ENCODE data around the gene UBXN1. TPM values are rescaled to one million over a fixed set of nuclear protein-coding genes. Genes with fewer than 3 reads are reported as not detected.

The UBXN1 gene
- total RNA-seq, 1 donor from 2014 or later, result 134 TPM

GRCh38 chr11:62647609-62648005 lies 31.3 kb downstream of the UBXN1 start:
- no peak for DNase-seq (ENCODE audit: extremely low read depth, low read depth, low spot score)

DNA sequence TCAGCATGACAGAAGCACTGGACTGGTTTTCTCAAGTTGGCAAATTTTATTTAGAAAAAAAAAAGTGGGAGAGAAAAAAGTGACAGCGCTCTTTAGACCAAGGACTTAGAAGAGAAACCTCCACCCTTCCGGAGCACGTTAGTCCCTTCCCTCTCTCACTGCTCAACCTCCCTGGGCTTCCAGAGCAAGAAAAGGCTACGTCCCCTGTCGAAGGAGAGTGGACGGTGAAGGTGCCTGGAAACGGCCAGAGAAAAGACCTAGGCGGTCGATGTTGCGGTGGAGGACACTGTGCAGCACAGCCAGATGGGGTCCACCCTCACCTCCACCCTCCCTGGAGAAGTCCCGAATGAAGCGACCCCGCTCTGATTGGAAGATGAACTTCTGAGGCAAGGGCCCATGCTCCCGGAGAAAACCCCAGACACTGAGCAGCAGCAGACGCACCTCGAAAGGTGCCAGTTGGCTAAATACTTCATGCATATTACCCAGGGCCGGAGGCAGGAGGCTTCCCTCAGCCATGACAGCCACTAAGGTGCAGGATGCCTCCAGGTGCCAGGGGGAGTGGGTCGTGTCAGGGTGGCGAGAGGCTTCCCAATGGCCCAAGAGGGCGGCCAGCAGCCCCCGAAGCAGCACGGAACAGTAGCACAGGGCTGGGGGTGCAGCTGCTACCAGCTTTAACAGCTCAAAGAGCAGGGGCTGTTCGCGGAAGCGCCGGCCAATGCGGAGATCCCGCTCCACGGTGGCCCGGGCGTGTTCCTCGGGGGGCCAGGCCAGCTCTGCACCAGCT lies 31.9 kb downstream of the UBXN1 start:
- no peak for DNase-seq (ENCODE audit: extremely low read depth, low read depth, low spot score)

DNA sequence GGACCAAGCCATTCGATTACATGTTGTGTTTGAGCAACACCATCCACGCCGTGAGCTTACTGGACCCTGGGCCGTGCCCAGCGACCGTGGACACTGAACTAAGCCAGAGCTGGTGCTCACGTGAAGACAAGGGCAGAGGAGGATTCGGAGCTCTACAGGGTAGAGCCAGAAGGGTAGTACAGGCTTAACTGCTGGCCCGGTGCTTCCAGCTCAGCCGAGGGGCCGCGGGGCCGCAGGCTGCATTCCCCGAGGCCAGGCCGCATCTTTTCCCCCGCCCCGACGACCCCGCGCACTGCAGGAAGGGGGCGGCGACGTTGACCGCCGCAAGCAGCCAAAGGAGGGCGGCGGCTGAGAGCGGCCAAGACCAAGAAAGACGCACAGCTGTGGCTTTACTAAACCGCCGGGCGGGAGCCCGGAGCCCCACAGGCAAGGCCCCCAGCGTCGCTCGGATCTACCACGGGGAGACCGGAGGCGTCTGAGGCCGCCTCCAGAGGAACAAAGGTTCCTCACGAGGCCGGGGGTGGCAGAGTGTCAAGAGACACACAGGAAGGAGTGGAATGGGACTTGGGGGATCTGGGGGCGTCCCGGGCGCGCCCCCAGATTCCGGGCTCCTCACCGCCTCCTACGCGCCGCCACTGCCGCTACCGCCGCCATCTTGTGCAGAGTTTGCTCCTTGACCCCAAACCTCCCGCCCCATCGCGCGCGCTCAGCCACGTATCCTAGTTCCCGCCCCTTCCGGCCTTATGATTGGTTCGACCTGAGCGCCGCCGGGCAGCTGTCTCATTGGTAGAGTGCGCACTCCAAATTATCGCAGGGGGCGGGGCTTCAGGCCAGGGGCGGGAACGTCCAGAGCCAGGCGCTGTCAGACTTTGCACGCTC lies 32.7 kb downstream of the UBXN1 start, which contains the start of gene GANAB:
TSS of gene GANAB (minus strand) at position 668 of the 879 bp plus-strand sequence. CDS start at position 654, 14 bp downstream.
- DNase-seq (ENCODE audit: extremely low read depth, low read depth, low spot score), result no peak

- DNase-seq (ENCODE audit: extremely low read depth, low read depth, low spot score), result no peak
These were observed 33.3 kb downstream of the UBXN1 start for GRCh38 chr11:62645671-62645945.

- no peak for DNase-seq (ENCODE audit: extremely low read depth, low read depth, low spot score)
These were observed 34.7 kb downstream of the UBXN1 start for GRCh38 chr11:62644220-62644619.

GRCh38 chr11:62632492-62632891 lies 46.4 kb downstream of the UBXN1 start:
- no peak for DNase-seq (ENCODE audit: extremely low read depth, low read depth, low spot score)

DNA sequence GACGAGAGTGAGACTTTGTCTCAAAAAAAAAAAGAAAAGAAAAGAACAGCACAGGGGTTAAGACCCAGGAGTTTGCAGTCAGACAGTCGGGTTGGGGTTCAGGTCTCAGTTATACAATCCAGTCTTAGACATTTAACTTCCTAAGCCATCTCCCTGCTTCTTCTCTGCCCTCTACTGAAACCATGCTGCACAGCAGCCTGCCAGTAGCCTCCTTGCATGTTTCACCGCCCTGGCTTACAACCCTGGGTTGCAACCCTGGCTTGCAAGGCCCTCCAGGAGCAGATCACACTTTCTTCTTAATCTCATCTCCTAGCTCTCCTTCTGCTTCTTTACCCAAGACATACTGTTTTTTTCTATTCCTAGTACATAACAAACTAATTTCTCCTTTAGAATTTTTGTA lies 51.2 kb downstream of the UBXN1 start:
- DNase-seq (ENCODE audit: extremely low read depth, low read depth, low spot score), result no peak

Other genes starting within 250 kb of the UBXN1 start
- gene AHNAK, start 132.3 kb downstream of the UBXN1 start, total RNA-seq, result 562 and 666 TPM in 2 replicates
- 1,186 and 1,947 TPM in 2 replicates for gene EEF1G, start 105.2 kb downstream of the UBXN1 start, total RNA-seq
- gene TUT1, start 87.5 kb downstream of the UBXN1 start, total RNA-seq, result 12.8 and 16.8 TPM in 2 replicates
- 143 and 154 TPM in 2 replicates for gene MTA2, start 77.2 kb downstream of the UBXN1 start, total RNA-seq
- 33.2 and 83.2 TPM in 2 replicates for gene EML3, start 66.3 kb downstream of the UBXN1 start, total RNA-seq
- 1.4 and 2.3 TPM in 2 replicates for gene ROM1, start 65.8 kb downstream of the UBXN1 start, total RNA-seq
- gene B3GAT3, start 57.1 kb downstream of the UBXN1 start, total RNA-seq, result 38.3 and 42.5 TPM in 2 replicates
- gene GANAB, start 32.5 kb downstream of the UBXN1 start, total RNA-seq, result 295 and 372 TPM in 2 replicates
- 29.0 and 29.5 TPM in 2 replicates for gene INTS5, start 25.8 kb downstream of the UBXN1 start, total RNA-seq
- gene C11orf98, start 13.9 kb downstream of the UBXN1 start, total RNA-seq, result 49.7 and 56.8 TPM in 2 replicates
- gene CSKMT, start 13.8 kb downstream of the UBXN1 start, total RNA-seq, result 2.4 and 2.5 TPM in 2 replicates
- gene UQCC3, start 7.4 kb downstream of the UBXN1 start, total RNA-seq, result 7.8 and 9.9 TPM in 2 replicates
- gene LBHD1, start 6.8 kb downstream of the UBXN1 start, total RNA-seq, result 2.1 and 7.1 TPM in 2 replicates
- gene LRRN4CL, start 10.5 kb upstream of the UBXN1 start, total RNA-seq, result not detected in 2 replicates
- gene BSCL2, start 28.4 kb upstream of the UBXN1 start, total RNA-seq, result 34.8 and 36.4 TPM in 2 replicates
- not detected in 2 replicates for gene GNG3, start 28.6 kb upstream of the UBXN1 start, total RNA-seq
- gene HNRNPUL2, start 48.4 kb upstream of the UBXN1 start, total RNA-seq, result 13.2 and 23.6 TPM in 2 replicates
- gene TTC9C, start 49.4 kb upstream of the UBXN1 start, total RNA-seq, result 34.9 and 35.2 TPM in 2 replicates
- 7.2 and 12.6 TPM in 2 replicates for gene ZBTB3, start 75.1 kb upstream of the UBXN1 start, total RNA-seq
- 75.5 and 88.6 TPM in 2 replicates for gene POLR2G, start 82.5 kb upstream of the UBXN1 start, total RNA-seq
- gene TAF6L, start 92.3 kb upstream of the UBXN1 start, total RNA-seq, result 20.6 and 21.8 TPM in 2 replicates
- 63.9 and 65.4 TPM in 2 replicates for gene TMEM179B, start 108.3 kb upstream of the UBXN1 start, total RNA-seq
- gene TMEM223, start 112.9 kb upstream of the UBXN1 start, total RNA-seq, result 16.8 and 23.2 TPM in 2 replicates
- gene NXF1, start 126.4 kb upstream of the UBXN1 start, total RNA-seq, result 38.1 and 63.2 TPM in 2 replicates
- 36.7 and 37.1 TPM in 2 replicates for gene STX5, start 153.0 kb upstream of the UBXN1 start, total RNA-seq
- not detected in 2 replicates for gene TEX54, start 153.8 kb upstream of the UBXN1 start, total RNA-seq
- 32.3 and 37.5 TPM in 2 replicates for gene WDR74, start 160.5 kb upstream of the UBXN1 start, total RNA-seq
- 128 and 157 TPM in 2 replicates for gene SLC3A2, start 201.8 kb upstream of the UBXN1 start, total RNA-seq
- gene CHRM1, start 242.3 kb upstream of the UBXN1 start, total RNA-seq, result not detected in 2 replicates

Measured in glomerular endothelial cell (primary cell).